Limb (tissue), 2 donors: ENCODE data around the gene ATXN7L3B.

Source experiments
- DNase-seq, 2 donors: peaks; one replicate each; pipeline ENCODE4 v3.0.0-alpha.2; 2016; ENCODE audit errors: extremely low spot score in 2 of 2

The ATXN7L3B gene

DNA sequence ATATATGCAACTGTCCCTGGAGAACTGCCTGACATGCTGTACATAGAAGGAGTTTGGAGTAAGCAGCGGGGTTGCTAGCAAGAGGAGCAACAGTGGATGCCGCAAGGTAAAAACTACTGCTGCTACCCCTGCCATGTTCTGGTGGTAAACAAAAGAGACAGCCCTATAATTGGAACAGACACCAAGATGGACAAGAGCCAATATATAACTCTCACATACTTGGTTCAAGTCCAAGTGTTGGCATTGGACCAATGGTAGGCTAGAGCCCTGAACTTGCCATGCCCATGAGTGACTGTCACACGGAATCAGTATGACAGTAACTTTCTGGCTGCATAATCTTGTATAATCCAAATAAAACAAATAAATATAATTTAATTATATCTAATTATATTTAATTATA, 13.7 kb downstream of the ATXN7L3B start:
- DNase-seq: no peak

- DNase-seq: no peak
These were observed 14.6 kb downstream of the ATXN7L3B start for GRCh38 chr12:74552201-74552600.

- DNase-seq: no peak
These were observed 22.1 kb downstream of the ATXN7L3B start for GRCh38 chr12:74559728-74560127.

- no peak for DNase-seq
These were observed 26.3 kb downstream of the ATXN7L3B start for GRCh38 chr12:74563927-74564326.

DNA sequence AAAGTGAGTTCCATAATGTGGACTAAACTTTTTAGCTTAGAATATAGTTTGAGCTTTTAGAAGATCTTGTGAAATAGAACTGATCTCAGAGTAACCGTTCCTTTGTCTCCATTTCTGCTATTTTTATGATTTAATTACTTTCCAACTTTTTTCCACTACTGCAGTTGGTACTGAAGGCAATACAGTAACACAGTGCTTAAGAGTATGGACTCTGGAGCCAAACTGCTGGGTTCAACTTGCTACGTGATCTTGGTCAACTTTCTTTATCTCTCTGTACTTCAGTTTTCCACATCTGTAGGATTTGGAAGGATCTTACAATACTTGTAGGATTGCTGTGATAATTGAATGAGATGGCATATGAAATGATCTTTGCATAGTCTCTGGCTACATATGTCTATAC, 40.9 kb downstream of the ATXN7L3B start:
- no peak for DNase-seq

- no peak for DNase-seq
These were observed 41.8 kb downstream of the ATXN7L3B start for GRCh38 chr12:74579446-74579845.

DNA sequence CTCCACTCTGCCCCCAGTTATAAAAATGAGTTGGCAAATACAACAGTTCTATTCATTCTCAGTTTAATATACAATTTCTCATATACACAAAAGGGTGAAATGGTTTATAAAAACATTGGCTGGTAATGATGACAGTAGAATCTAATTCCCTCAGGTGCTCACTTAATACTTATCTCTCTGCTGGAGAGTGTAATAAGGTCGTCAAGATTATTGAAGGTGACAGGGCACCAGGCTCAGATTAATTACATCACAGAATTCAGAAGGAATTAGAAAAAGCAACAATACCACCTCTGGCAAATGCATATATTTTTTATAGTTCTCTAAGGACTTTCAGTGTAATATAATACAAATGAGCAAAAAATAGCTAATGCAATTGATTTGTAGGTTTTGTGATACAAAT, 42.3 kb downstream of the ATXN7L3B start:
- no peak for DNase-seq

GRCh38 chr12:74581439-74581838, 43.8 kb downstream of the ATXN7L3B start:
- no peak for DNase-seq

- DNase-seq: no peak
These were observed 46.9 kb downstream of the ATXN7L3B start for GRCh38 chr12:74584483-74585062.

DNA sequence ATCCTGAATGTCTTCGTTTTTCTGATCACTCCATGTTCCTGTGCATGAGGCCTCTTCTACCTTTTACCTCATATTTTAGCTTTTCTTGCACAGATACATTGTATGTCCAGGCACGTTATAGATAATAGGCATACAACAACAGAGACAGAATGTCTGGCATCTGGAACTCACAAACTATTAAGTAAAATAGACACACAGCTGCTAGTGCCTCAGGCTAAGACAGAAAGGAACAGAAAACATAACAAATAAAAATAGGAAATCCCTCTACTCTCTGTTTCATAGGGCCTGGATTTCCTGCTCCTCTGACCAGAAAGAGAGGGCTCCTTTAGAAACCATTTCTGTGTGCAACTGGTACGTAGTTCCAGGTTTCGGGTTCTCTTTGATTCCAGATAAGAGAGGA, 48.6 kb downstream of the ATXN7L3B start:
- no peak for DNase-seq
